A172 (cell line): ENCODE data around the gene GNL1. TPM values are rescaled to one million over a fixed set of nuclear protein-coding genes. Genes with fewer than 3 reads are reported as not detected.

Source experiments
- DNase-seq: peaks from one replicate; pipeline ENCODE4 v3.0.0-alpha.2; 2015; ENCODE audit warnings: low spot score
- total RNA-seq: library from RNA; depleted of rRNA; stranded (reverse); fragments of >200 nt; shearing (Covaris generic); gene quantifications from 2 replicates; pipeline ENCODE4 v1.2.3, GENCODE V29; 2014; rRNA removed

The GNL1 gene
- 15.0 and 28.2 TPM in 2 replicates for total RNA-seq

GRCh38 chr6:30556066-30556905 lies at the start of gene GNL1:
TSS of gene GNL1 (minus strand) at chr6:30556489. CDS start at chr6:30556203, 286 bp downstream.
- DNase-seq: peak; percentile 87

- DNase-seq: no peak
Observed at GRCh38 chr6:30603961-30604360, 47.7 kb upstream of the GNL1 start.

GRCh38 chr6:30601815-30602641 lies 45.7 kb upstream of the GNL1 start:
- no peak for DNase-seq

GRCh38 chr6:30601436-30601814 lies 45.1 kb upstream of the GNL1 start:
- no peak for DNase-seq

GRCh38 chr6:30600451-30600961 lies 44.2 kb upstream of the GNL1 start:
- DNase-seq: no peak

- DNase-seq: no peak
Observed at GRCh38 chr6:30599625-30600324, 43.5 kb upstream of the GNL1 start.

- no peak for DNase-seq
Observed at GRCh38 chr6:30598912-30599624, 42.8 kb upstream of the GNL1 start.

GRCh38 chr6:30597315-30598144 lies 41.2 kb upstream of the GNL1 start:
- DNase-seq: peak; percentile 75

- DNase-seq: no peak
Observed at GRCh38 chr6:30592287-30592686, 36.0 kb upstream of the GNL1 start.

GRCh38 chr6:30591008-30591407 lies 34.7 kb upstream of the GNL1 start:
- no peak for DNase-seq

- DNase-seq: no peak
Observed at GRCh38 chr6:30590509-30590908, 34.2 kb upstream of the GNL1 start.

- DNase-seq: no peak
Observed at GRCh38 chr6:30589754-30590358, 33.6 kb upstream of the GNL1 start.

- DNase-seq: no peak
Observed at GRCh38 chr6:30583921-30584320, 27.6 kb upstream of the GNL1 start.

GRCh38 chr6:30578051-30578450 lies 21.8 kb upstream of the GNL1 start:
- no peak for DNase-seq

- no peak for DNase-seq
Observed at GRCh38 chr6:30573113-30573512, 16.8 kb upstream of the GNL1 start.

- DNase-seq: no peak
Observed at GRCh38 chr6:30572148-30572547, 15.9 kb upstream of the GNL1 start.

- DNase-seq: no peak
Observed at GRCh38 chr6:30571762-30572082, 15.4 kb upstream of the GNL1 start.

- peak; percentile 85 for DNase-seq
Observed at GRCh38 chr6:30571075-30571761, 14.9 kb upstream of the GNL1 start, which contains the start of gene ABCF1. TSS of gene ABCF1 (plus strand) at chr6:30571442. CDS start at chr6:30571488, 46 bp downstream.

GRCh38 chr6:30570740-30571074 lies 14.4 kb upstream of the GNL1 start:
- no peak for DNase-seq

- no peak for DNase-seq
Observed at GRCh38 chr6:30570263-30570662, 14.0 kb upstream of the GNL1 start.
